Activated CD4-positive, alpha-beta T cell treated with anti-CD3 and anti-CD28 coated beads, Interleukin-2, amount 50 U/mL, for 1 hour (primary cell): Measurements from ENCODE around the gene THADA.

Source experiments
- DNase-seq: peaks from one replicate; pipeline ENCODE4 v3.0.0-alpha.2; 2020

Gene THADA

DNA sequence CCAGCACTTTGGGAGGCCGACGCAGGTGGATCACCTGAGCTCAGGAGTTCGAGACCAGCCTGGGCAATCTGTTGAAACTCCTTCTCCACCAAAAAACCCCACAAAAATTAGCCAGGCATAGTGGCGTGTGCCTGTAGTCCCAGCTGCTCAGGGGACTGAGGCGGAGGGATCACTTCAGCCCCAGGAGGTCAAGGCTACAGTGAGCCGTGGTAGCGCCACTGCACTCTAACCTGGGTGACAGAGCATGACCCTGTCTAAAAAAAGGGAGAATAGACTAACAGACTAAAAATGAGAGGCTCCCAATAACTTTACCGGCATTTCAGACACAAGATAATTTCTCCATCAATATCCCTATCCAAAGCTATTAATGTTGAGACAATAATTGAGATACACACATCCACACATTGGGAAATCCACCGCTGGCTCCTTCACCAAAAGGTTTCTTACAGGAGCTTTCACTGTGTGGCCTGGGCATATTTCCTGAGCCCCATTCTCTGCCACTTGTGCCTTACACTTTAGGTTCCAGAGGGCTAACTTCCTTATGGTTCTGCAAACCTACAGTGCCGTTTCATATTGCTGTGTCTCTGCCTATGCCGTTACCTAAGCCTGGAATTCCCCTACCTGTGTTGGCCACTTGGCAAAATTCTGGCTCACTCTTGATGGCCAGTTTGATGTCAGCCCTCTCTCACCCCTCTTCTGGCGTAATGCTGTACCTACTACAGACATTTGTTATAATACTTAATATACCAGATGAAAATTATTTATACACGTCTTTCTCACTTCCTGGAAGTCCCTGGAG lies 253.7 kb downstream of the THADA start:
- DNase-seq: no peak

DNA sequence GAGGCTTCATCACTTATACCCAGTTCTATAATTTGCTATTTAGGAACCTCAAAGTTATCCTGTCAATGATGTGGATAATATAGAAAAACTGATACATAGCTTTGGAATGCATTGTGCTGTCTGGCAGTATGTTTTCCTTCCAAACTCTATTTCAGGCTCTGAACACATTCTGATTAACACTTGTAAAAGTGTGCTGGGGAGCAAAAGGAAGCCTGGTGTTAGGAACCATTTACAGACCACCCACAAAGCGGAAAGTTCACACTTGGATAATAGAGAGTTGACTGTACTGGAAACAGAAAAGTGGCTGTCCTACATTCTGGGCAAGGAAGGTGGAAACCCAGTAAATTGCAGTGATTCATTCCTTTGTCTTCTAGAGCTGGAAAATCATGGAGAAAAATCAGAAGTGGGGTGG lies 254.9 kb downstream of the THADA start:
- no peak for DNase-seq

DNA sequence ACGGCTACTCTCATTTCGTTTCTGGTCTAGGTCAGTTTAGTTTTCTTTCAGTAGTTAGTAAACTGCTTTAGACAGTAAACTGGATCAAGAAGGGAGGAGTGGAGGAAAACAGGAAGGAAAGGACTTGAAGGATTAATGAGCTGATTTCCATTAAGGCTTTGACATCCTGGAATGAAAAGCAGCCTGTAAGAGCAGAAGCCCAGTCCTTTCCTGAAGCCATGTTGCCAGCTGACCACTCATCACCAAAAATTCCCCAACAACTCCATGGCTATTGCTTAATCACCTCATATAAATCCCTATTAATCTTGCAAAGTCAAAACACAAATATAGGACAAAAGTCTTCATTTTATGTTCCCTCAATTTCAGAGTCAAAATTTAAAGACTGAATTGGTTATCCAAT lies 255.8 kb downstream of the THADA start:
- no peak for DNase-seq

DNA sequence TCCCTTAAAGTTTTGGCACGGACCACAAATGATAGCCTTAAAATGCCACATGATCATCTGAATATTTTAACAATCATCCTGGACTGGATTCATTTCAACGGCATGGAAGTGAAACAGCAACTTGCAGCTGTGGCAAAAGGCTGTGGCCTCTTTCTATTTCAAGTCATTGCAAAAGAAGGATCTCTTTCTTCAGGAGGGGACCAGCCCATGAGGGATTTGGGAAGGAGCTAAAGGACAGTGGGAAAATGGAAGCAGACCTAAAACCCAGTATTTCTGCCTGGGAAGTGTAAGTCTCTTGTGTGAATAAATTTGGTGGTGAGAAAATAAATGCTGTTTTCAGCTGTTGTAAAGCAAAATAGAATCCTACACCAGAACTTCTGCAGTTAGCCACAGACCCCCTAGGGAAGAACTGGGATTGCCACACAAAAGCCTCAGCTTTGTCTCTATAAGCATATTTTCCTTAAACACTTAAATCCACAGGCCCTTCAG lies 262.1 kb downstream of the THADA start:
- DNase-seq: no peak

DNA sequence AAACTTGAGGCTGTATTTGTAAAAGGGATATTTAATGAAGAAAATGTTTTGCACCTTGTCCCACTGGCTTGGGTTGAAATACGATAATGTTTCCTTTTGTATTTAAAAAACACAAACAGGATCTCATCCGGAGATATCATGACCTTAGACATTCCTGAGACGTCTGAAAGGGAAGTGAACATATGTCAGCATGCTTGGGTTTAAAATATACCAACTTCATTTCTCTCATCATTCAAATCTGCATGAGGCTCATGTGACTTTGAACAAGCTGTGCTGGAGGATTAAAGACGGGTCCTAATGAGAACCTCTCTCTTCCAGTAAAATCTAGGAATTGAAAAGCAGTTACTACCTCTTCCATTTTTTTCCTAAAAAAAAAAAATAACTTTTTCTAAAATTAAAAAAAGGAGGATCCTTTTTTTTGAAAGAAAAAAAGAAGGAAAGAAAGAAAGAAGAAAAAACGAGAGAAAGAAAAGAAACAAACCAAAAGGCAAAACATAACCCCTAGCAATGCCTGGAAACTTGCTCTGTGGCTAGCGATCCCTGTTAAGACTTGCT lies 262.7 kb downstream of the THADA start:
- no peak for DNase-seq

DNA sequence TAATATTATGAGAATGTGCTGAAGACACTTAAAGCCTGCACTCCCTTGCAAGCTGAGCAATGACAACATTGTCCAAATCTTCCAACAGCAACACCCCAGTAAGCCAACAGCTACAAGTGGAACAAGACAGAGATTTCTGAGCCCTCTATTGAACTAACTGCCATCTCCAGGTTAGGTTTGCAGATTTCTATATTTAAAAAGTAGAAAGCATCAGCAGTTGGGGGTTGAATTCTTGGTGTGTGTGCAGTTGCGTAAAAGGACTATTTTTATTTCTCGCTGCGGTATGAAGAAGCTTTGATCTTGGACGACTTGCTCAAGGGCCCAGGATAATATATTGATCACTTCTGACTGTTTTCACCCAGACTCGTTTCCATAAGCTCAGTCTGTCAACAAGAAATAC lies 263.2 kb downstream of the THADA start:
- DNase-seq: no peak

DNA sequence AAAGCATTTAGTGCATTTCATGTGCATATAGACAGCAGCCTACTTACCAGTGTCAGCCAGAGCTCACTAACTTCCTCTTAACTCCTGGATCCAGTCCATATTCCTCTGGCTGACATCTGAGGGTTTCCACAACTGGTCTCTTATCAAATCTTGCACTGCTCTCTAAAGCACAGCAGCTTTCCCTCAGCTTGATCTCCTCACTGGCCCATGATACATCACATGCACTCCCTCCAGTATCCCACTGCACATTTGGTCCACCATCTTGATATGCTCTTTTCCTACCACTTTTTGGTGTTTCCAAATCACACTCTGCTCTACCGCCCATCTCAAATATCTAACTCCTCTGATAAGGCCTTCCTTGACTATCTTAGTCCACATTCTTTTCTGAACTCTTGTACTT lies 264.4 kb downstream of the THADA start:
- no peak for DNase-seq

DNA sequence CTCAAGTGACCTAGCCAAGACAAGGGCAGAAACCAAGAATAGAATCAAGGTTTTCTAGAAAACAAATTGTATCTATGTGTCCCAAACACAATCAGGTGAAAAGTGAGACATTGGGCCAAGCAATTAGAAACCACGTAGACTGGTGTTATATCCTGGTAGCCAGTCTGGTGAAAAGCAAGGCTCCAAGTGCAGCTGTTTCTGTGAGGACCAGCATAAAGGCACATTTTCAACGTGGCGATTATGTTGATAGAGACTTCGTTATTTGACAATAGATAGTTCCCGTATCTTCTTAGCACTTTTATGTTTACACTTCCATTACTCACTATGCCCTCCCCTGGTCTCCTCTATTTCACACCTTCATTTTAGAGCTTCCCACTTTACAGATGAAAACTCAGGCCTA lies 266.2 kb downstream of the THADA start:
- DNase-seq: no peak

DNA sequence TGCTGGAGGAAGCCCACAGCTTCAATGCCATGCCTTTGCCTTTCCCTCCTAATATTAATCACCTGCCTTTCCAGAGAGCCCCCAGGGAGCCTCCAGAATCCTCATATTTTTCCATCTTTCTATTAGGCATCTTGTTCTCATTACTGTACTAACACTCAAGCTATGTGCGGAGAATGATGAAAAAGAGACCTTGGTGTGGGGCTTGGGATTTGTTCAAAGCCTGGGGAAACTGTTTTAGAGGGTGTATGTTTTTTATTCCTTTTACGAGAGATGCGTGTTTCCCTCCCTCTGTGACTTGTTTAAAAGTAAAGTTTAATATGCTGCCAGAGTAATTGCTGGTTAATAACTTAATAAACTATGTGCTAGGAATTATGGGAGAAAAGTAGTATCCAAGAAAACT lies 267.0 kb downstream of the THADA start:
- no peak for DNase-seq

DNA sequence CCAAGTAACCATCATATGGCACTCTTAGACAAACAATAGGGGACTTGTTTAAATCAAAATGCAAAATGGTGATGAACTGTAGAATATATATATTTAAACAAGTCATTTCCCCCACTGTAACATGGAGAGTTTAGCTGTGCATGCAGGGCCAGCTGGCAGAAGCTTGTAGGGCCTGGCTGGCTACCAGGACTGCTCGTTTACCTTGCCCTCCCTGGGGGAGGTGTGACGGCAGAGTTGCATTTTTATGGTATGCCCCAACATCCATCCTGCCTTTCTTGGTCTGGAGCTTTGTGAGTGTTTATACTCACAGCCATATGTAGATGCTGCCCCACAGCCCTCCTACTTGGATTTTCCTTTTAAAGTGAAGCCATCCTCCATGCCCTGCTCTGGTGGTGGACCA lies 267.7 kb downstream of the THADA start:
- DNase-seq: no peak

DNA sequence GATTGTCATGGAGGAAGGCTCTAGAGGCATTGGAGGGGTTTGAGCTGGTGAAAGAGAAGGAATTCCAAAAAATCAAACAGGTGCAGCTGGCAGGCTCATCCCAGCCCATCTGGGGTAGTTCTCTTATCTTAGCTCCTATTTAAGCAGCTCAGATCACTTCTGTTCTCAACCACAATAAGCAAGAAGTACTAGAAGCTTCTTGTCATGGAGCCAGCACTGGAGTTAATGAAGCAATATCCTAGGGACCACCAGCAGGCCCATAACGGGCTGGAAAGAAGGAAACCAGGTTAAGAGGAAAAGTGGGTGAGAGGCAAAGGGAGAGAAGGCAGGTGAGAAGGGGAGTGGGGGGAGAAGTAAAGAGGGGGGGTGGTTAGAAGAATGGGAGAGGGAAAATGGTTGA lies 268.7 kb downstream of the THADA start:
- DNase-seq: no peak

DNA sequence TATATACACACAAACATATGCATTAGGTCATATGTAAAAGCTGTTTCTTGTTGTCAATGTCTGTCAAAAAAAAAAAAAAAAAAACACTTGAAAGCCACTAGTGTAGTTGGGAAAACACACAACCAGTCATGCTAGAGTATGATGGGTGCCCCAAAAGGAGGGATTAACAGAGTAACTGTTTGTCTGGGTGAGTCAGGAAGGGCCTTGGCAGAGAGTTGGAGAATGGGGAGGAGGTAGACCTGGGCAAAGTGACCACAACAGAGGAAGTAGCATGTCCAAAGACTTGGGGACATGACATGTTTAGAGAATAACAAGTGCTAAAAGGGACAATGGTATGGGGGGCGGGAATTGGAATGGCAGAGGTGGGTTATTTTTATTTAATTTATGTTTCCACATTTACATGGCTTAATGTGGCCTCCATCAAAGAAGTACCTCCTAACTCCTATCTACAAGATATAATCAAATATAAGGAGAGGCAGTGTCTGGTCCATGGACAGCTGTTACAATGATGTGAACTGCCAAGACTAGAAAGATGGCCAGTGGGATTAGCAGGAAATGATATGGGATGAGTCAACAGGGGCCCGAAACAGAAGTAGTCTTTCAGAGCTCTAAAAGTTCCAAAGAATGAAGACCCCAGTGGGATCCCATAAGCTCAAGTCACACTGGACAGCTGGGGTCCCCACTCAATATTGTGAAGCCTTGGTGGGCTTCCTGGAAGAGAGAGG lies 269.6 kb downstream of the THADA start:
- no peak for DNase-seq

DNA sequence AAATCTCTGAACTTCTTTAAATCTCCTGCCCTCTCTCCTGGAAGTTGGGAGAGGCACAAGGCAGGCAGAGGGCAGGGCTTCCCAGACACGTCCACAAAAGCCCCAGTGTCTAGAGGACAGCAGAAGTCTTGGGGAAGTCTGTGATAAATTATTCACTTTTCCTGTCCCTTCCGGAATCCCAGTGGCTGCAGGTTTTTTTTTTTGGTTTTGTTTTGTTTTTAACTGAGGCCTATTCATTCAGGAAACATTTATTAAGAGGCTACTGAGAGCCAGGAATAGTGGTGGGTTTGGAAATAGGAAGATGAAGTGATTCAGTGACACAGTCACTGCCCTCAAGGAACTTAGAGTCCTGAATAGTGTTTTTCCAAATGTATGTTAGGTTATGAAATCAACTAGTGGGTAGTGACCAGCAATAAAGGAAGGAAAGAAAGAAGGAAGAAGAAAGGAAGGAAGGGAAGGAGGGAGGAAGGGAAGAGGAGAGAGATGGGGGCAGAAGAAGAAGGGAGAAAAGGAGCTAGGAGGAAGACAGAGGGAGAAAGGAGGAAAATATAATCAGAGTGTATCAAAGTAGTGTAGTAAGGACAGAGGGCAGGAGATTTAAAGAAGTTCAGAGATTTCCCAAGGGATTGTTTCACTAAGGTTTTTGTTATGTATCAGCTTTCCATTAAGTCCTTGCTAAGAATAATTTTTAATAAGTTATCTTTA lies 270.6 kb downstream of the THADA start:
- no peak for DNase-seq

DNA sequence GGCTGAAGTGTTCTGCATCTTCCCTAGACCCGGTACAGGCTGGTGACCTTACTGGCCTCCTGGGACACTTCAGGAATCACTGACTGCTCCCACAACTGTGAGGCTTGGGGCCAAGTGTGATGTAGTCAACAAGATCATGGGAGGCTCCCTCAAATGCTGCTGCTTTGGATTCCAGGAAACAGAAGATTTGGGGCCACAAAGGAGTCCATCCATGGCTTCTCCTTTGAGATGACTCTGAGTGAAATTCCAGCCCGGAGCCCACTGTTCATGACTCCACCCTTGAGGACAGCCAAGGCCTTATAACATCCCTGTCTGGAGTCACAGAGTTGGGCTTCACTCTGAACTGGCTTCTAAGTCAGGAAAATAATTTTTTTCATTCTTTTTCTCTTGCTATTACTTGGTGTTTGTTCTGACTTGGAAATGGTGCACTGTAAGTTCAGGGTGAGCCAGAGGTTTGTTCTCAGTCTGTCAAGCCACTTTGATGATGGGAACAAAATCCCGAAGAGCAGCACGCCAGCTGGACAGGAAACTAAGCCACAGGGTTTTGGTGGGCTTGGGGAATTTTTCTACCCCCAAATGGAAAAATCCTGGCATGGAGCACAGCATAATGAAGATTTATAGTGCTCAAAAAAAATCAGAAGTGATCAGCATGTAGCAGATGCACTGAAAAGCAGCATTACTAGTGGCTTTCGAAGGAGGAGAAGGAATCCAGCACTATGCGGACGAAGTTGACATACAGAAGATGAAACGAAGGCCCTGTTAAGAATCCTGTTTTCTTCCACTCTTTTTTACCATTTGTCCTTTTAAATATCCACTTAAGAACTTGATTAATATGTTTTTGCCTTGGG lies 271.4 kb downstream of the THADA start:
- no peak for DNase-seq

DNA sequence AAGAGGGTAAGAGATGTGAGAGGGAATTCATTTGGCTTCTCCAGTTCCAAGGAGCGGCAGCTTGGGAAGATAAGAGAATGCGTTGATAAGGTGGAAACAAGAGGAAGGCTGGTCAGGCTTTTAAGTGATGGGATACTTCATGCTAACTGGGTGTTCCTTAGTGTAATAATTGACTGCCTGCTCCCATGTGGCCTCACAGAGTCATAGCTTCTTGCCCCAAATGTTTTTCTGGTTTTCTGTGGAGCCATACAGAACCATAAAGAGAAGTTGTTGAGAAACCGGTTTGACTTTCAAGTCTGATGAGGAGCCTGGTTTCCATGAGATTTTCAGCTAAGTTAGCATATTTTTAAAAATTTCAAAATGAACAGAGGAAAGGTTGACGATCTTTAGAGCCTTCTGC lies 272.0 kb downstream of the THADA start:
- no peak for DNase-seq

DNA sequence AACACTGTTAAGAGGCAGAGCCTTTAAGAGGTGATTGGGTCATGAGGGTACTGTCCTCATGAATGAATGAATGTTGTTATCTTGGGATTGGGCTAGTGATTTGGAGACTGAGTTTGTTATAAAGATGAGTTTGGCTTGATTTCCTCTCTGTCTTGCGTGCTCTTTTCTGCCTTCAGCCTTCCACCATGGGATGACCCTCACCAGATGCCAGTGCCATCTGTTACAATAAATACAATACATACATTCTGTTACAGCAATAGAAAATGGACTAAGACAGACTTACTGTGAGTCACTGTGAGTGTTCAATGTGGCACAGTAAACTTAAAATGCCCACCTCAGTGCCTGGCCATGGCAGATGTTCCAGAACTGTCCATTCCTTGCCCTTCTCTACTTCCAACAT lies 274.4 kb downstream of the THADA start:
- no peak for DNase-seq

DNA sequence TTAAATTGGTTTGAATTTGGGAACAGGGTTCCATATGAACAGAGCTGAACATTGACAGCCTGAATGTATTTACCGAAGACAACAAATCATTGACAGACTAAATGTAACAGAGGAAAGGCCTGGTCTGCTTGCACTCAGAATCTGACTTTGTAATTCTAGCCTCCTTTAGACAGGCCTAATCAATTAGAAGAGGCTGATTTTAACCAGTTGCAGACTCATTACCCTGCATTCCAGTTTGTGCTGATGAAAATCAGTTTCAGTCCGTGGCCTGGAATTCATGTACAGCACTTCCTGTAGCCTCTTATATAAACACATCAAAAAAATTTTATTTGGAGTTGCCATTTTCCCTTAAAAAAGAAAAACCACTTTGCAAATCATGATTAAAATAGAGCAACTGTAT lies 276.3 kb downstream of the THADA start:
- DNase-seq: no peak

DNA sequence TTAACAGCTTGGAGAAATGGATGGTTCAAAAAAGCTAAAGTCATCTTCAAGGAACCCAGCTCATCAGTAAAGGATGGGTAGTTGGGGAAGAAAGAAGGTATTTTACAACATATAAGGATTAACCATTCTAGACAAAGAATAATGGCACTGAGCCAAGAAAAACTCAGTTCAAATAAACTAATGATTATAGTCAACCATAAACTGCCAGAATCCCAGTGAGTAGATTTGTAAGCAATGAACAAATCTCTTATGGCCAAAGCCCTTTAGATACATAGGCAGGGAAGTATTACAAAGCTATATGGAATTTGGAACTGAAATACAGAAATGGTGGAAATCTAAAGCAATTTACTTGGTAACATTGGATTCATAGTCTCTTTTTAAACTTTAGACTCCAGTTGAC lies 277.0 kb downstream of the THADA start:
- no peak for DNase-seq

DNA sequence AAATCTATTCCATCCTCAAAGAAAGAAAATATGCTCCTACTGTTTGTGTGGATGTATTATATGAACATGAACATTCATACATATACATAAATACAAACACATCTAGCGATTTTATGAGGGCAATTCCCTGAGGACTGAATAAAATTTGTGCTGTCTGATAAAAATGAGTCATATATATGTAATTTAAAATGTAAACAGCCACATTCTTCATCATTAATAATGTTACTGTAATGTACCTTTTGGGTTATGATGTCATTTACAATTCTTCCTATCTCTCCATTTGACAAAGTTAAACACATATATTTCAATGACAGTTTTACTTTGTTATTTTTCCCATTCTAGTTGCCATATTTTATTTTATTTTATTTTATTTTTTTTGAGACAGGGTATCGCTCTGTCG lies 278.2 kb downstream of the THADA start:
- DNase-seq: no peak

DNA sequence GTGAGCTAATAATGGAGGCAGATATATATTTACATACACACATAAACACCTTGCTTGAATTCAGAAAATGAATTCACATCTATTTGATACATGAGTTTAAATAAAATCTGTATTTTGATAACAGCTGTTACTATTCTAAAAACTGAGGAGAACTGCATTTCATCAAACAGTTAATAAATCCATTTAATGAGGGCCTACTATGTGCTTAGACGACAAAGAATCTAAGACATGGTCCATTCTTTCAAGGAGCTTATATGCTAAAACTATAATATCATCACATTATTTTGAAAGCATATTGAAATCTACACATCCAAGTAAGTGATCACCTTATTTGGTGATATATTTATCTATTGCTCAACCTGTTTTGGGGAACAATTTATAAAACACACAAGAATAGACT lies 278.6 kb downstream of the THADA start:
- DNase-seq: no peak

DNA sequence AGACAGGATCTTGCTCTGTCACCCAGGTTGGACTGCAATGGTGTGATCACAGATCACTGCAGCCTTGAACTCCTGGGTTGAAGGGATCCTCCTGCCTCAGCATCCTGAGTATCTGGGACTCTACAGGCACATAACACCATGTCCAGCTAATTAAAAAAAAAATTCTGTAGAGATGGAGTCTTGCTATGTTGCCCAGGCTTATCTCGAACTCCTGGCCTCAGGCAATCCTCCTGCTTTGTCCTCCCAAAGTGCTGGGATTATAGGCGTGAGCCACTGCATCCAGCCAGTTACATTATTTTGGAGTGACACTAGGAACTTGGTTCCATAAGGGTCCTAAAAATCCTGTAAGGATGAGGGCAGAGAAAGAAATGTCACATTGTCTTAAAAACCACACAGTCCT lies 280.4 kb downstream of the THADA start:
- no peak for DNase-seq

DNA sequence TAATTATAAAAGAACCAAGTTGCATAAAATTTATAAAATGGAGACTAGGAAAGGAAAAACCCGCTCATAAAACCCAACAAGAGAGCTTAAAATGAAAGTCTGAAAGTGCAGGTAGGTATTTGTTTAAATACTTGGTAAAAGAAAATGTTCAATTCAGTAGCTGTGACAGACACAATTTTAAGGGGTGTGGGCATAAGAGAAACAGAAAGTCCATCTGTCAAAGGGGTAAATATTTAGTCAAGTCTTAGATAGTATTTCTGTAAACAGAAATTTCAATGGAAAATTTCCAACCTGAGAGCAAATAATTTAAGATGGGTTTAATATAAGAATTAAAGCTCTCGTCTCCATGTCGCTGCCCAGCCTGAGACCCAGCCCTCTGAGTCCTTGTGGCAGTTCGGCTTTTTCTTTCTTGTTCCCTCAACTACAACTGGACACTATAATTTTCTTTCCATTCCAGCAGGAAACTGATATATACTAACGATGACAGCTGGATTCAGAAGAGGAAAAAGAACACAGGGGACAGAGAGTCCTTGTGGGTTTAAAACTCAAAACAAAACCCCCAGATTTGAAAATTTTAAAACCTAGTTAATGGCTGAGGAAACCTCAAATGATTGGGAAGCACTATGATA lies 281.4 kb downstream of the THADA start:
- no peak for DNase-seq
